Stimulated activated CD4-positive, alpha-beta T cell treated with anti-CD3 and anti-CD28 coated beads, Interleukin-2, amount 100 ng/mL, for 4 hours (primary cell): ENCODE measurements around the gene CPA2.
"Not testable (repeated sequence)": the region's sequence is repeated elsewhere in the genome, so short reads cannot be mapped to it uniquely, and the experiment has no call there.

ENCODE experiments used
- DNase-seq: peaks from one replicate; pipeline ENCODE4 v3.0.0-alpha.2; 2020; ENCODE audit warnings: low read depth

The CPA2 gene

DNA sequence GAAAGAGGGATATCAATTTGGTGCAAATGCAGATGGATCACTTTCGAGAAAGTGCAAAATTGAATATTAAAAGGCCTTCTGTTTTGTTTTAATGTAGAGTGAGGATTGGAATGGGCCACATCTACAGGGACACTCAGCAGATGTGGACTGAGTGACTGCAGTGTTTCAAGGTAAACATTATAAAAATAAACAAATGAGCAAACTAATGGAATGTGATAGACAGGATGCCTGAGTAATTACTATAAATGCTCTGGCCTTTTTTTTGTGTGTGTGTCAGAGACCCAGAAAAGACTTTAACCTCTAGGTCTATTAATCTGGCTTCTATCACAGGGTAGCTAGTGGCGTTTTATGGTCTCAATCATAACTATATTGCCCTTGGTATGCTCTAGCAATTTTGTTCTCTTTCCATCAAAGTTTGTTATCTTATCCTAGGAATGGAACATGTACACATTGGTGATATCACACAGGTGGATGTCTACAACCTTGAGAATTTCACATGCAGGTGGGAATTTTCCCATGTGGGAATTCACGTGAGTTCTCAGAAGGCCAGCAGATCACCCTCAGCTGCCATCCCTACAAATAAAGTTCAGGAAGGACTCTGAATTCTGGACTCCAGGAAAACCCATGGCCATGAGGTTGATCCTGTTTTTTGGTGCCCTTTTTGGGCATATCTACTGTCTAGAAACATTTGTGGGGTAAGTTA lies at the start of gene CPA2:
TSS of gene CPA2 (plus strand) at position 606 of the 703 bp plus-strand sequence. CDS start at position 625, 19 bp downstream.
- no peak for DNase-seq

DNA sequence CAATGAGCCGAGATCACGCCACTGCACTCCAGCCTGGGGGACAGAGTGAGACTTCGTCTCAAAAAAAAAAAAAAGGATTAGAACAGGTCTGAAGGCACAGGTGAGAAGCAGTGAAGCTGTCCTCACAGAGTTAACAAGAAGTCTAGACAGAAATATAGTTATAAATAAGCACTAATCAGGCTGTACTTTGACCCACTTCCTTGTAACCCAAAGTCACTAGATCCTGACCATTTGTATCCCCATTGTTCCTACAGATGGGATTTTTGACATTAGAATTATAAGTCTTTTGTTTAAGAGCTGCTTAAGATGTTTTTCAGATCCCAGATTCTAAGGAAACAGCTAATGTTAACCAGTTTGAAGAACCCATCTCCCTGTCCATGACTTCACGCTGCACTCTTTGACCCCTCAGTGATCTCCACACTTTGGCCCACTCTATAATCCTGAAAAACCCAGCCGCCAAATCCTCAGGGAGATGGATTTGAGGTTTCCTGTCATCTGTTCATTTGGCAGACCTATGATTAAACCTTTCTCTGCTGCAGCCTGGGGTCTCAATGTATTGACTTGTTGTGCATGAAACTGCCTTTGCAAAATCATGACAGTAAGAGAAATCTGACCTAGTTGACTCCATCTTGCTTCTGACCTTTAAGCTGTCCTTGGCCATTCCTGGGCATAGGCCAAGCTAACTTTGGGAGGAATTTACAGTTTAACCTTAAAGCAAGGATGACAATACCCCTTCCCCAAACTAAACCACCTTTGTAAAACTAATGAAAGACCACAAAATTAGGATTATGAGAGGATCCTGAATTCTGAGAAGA lies 47.6 kb upstream of the CPA2 start:
- DNase-seq = no peak

DNA sequence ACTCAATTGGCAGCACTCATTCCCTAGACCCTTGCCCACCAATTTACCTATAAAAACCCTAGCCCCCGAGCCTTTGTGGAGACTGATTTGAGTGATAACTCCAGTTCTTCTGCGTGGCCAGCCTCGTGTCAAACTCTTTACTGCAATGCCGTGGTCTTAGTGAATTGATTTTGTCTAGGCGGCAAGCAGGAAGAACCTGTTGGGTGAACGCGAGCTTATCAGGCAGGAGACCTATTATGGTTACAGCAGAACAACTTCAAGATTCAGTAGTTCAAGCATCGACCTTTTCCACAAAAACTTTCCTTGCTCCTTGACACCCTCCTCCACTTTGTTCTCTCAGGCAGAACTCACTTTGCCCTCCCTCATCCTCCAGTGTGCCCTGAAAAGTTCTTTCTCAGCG lies 46.8 kb upstream of the CPA2 start:
- no peak for DNase-seq

DNA sequence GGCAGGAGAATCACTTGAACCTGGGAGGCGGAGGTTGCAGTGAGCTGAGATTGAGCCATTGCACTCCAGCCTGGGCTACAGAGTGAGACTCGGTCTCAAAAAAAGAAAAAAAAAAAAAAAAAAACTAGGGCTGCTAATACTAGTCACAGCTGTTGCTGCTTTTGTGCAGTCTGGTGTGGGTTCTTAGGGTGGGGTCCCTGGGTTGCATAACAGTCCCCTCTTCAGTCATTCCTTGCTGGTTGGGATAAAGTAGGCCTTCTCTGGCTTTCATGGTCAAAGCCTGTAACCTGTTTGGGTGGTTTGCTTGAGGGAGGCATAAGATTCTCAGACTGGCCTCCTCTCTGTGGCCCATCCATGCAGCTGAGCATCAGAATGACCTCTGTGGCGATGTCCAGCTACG lies 44.9 kb upstream of the CPA2 start:
- DNase-seq = no peak

DNA sequence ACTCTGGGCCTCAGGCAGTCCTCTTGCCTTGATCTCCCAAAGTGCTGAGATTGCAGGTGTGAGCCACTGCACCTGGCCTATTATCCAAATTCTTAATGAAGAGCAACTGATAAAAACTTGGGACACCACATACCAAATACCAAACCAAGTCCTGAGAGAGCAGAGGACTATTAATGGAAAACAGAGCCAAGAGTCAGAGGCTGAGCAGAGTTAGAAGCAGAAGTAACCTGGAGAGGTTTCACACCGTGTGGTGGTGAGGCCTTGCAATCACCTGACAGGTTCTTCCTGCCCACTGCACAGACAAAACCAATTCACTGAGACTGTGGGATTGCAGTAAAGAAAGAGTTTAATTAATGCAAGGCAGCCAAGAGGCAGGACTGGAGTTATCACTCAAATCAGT lies 43.0 kb upstream of the CPA2 start:
- DNase-seq = no peak

DNA sequence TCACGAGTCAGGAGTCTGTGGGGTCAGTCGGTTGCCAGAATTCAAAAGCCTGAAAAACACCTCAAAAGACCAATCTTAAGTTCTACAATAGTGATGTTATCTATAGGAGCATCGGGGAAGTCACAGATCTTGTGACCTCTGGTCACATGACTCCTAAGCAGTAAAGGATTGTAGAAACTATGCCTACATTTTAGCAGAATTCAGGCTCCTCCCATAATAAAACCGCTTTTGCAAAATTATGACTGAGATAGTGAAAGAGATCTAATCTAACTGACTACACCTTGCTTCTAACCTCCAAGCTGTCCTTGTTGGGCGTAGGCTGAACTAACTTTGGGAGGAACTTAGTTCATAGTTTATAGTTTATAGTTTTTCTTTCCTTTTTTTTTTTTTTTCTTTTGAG lies 42.5 kb upstream of the CPA2 start:
- no peak for DNase-seq

DNA sequence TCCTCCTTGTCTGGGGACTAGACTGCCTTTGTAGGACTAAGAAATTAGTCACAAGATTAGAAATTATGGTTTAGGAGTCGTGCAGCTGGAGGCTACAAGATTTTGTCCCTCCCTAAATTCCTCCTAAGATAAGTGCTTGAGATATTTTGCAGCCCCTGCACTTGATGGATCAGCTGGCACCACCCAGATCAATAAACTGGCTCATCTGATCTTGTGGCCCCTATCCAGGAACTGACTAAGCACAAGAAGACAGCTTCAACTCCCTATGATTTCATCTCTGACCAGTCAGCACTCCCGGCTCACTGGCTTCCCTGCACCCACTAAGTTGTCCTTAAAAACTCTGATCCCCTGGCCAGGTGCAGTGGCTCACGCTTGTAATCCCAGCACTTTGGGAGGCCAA lies 41.7 kb upstream of the CPA2 start:
- DNase-seq = not testable (repeated sequence)

DNA sequence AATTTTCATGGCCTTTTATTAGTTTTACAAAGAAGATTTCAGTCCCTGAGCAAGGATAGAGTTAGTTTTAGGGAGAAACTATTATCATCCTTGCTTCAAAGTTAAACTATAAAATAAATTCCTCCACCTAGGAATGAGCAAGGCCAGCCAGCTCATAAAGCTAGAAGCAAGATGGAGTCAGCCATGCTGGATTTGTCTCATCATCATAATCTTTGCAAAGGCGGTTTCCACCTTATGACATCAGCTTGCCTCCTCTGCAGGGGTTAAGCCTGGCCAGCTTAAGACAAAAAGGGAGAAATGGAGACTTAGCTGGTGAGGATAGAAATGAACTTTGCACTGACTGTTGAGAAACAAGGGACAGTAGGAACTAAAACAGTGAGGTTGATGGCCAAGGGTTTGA lies 40.3 kb upstream of the CPA2 start:
- no peak for DNase-seq

DNA sequence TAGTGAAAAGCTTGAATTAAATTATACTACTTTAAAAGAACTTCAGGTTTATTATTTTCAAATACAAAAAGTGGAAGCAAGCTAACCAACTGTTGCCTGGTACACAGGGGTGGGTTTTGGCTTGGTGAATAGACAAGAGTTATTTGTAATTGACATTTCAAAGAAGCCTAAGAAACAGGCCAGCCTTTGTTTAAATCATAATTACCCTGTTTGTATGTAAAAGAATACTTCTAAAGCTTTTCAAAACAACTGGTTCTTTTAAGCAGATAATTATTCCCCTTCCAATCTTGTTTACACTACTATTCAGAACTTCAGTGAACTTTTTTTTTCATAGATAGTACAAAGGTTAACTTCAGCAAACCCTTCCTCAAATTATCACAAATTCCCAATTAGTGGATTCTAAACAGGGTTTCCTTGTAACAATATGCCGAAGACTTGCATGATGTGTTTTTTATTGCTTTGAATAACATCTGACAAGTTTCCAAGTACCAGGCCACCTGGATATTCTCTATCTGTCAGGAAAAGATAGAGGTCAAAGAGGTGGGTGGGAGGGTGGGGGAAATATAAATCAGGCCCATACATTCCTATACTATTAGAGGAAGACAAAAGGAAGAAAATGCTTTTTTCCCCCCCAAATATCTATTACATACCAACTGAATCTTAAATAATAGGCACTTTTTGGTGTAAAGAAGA lies 38.6 kb upstream of the CPA2 start:
- DNase-seq = no peak

DNA sequence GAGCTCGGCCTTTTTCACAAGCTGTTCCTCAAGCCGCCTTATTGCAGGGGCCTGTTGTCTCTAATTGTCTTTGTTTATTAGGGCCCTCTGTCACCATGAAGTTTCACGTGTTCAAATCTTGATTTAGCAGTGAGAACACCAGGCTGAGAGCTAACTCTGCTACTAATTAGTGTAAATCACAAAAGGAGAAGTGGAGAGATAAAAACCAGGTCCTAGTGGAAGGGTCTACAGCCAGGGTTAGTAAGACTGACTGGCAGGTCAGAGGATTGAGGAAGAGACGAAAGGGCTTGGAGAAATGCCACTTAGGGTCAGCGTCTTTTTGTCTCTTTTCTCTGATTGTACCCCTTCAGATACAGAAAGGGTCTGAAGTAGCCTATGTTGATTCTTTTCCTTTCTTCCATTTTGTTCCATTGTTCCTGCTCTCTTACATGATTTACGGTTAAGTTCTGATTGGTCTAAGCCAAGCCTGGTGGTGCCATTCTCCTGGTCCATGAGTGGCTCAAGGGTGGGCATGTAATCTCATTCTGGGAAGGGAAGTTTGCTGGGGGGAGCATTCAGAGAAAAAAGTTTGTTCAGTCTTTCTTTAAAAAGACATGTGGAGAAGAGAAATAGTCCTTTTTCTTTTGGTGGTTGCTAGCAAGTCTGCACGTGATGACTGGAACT lies 37.7 kb upstream of the CPA2 start:
- DNase-seq = no peak

DNA sequence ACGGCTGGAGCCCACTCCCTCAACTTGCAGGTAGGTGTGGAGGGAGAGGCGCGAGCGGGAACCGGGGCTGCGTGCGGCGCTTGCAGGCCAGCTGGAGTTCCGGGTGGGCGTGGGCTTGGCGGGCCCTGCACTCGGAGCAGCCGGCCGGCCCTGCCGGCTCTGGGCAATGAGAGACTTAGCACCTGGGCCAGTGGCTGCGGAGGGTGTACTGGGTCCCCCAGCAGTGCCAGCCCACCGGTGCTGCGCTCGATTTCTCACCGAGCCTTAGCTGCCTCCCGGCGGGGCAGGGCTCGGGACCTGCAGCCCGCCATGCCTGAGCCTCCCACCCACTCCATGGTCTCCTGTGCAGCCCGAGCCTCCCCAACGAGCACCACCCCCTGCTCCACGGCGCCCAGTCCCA lies 36.7 kb upstream of the CPA2 start:
- not testable (repeated sequence) for DNase-seq

DNA sequence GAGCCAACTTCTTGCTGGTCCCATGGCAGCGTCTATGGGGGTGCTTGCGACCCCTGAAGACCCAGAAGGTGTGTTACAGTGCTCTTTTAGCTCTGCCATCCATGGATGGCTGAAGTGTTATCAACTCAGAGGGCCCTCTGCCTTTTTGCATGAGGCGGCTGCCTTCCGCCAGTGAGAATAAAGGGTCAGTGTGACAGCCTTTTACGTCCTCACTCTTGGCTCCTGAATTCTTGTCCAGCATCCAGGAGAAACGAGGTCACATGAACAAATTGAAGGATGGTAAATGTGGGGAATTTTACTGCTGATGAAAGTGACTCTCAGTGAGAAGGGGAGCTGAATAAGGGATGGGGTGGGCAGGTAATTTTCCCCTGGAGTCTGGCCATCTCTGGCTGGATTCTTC lies 34.9 kb upstream of the CPA2 start:
- no peak for DNase-seq

DNA sequence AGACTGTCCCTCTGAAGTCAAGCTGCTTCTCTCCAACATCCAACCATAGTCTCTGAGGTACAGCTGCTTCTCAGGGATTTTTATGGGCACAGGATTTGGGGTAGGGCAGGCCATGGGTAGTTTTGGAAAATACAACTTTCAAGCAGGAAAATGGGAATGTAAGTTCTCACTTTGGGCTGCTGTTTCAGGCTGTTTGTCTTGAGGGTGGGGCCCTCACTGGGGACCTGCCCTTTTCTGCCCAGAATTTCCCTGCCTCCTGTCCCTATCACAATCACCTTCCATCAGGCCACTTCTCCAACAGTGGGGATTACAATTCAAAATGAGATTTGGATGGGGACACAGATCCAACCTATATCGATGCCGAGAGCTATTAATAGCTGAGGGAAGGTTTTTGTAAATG lies 34.5 kb upstream of the CPA2 start:
- no peak for DNase-seq

DNA sequence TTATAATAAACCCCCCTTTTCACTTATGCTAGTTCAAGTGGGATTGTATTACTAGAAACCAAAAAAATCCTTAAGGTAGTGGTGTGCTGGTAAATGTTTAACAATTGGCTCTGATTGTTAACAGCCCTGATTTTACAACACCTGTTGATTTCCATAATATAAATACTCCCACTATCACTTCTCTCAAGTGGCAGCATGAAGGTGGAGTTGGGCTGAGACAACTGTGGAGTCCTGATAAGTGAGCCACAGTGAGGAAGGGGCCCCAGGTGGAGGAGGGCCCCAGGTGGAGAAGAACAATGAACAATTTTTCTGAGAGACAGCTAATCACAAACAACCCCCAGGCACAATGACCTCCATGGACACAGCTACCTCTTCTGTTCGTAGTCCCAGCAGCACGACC lies 32.6 kb upstream of the CPA2 start:
- DNase-seq = no peak

DNA sequence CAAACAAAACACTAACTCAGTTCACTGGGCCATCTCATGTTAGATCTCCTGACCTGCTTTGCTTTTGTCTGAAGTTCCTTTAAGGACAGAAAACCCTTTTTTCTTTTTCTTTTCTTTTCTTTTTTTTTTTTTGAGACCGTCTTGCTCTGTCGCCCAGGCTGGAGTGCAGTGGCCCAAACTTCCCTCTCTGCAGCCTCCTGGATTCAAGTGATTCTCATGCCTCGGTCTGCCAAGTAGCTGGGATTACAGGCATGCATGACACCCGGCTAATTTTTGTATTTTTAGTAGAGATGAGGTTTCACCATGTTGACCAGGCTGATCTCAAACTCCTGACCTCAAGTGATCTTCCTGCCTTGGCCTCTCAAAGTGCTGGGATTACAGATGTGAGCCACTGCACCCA lies 30.3 kb upstream of the CPA2 start:
- not testable (repeated sequence) for DNase-seq

DNA sequence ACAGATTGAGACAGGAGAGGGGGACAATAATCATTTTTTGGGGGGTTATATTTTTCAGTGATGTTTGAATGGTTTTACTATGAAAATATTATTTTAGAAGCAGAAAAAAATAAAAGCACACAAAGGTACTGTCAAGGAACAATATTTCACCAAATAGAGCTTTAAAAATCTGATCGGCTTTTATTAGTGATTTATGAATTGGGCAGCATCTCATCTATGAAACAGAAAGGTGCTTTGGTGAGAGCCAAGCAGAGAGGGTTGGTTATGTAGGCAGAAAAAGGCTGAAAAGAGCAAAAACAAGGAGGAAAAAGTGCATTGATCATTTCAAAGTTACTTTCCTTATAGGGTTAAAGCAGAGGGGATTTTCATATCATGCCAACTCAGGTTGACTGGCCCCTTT lies 26.4 kb upstream of the CPA2 start:
- DNase-seq = no peak

DNA sequence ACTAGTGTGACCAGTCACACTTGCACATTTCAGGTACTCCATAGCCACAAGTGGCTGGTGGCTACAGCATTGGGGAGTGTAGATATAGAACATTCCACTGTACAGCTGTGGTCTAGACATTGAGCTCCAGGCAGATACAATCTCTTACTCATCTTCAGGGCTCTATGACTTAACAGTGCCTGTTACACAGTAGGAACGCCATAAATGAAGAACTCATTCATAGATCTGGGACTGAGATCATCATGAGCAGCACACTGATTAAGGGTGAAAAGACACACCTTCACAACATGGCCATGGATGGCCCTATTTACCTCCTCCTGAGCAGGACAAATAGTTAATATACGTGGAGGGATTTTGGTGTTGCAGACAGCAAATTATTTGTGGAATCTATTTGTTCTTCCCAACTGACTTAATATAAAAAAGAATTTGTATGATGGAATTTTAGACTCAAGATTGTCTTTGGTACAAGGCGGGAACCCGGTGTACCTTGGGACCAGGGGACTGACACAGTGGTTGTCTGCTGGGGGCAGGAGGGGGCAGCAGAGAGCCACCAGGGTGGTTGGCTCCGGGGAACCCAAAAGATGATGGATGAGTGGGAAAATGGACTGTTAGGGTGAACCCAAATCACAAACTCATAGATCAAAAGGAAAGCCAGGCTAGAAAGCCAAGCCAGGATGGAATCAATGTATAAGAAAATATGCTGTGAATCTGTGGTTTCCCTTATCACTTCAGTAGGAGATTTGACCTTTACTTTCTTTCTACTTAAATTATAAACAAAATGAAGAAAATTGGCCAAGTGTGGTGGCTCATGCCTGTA lies 24.3 kb upstream of the CPA2 start:
- DNase-seq = peak; percentile 28

DNA sequence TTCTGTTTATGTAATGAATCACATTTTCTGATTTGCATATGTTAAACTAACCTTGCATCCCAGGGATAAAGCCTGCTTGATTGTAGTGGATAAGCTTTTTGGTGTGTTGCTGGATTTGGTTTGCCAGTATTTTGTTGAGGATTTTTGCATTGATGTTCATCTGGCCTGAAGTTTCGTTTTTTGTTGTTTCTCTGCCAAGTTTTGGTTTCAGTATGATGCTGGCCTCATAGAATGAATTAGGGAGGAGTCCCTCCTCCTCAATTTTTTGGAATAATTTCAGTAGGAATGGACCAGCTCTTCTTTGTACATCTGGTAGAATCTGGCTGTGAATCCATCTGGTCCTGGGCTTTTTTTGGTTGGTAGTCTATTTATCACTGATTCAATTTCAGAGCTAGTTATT lies 23.2 kb upstream of the CPA2 start:
- not testable (repeated sequence) for DNase-seq

DNA sequence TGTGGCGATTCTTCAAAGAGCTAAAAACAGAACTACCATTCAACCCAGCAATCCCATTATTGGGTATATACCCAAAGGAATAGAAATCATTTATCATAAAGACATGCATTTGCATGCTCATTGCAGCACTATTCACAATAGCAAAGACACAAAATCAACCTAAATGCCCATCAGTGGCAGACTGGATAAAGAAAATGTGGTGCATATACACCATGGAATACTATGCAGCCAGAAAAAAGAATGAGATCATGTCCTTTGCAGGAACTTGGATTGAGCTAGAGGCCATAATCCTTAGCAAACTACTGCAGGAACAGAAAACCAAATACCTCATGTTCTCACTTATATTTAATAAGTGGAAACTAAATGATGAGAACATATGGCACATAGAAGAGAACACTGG lies 20.2 kb upstream of the CPA2 start:
- not testable (repeated sequence) for DNase-seq

DNA sequence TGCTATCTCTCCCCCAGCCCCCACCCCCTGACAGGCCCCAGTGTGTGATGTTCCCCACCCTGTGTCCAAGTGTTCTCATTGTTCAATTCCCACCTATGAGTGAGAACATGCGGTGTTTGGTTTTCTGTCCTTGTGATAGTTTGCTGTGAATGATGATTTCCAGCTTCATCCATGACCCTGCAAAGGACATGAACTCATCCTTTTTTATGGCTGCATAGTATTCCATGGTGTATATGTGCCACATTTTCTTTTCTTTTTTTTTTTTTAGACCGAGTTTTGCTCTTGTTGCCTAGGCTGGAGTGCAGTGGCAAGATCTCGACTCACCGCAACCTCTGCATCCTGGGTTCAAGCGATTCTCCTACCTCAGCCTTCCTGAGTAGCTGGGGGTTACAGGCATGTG lies 17.8 kb upstream of the CPA2 start:
- not testable (repeated sequence) for DNase-seq

DNA sequence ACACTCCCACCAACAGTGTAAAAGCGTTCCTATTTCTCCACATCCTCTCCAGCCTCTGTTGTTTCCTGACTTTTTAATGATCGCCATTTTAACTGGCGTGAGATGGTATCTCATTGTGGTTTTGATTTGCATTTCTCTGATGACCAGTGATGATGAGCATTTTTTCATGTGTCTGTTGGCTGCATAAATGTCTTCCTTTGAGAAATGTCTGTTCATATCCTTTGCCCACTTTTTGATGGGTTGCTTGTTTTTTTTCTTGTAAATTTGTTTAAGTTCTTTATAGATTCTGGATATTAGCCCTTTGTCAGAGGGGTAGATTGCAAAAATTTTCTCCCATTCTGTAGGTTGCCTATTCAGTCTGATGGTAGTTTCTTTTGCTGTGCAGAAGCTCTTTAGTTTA lies 17.0 kb upstream of the CPA2 start:
- DNase-seq = not testable (repeated sequence)

DNA sequence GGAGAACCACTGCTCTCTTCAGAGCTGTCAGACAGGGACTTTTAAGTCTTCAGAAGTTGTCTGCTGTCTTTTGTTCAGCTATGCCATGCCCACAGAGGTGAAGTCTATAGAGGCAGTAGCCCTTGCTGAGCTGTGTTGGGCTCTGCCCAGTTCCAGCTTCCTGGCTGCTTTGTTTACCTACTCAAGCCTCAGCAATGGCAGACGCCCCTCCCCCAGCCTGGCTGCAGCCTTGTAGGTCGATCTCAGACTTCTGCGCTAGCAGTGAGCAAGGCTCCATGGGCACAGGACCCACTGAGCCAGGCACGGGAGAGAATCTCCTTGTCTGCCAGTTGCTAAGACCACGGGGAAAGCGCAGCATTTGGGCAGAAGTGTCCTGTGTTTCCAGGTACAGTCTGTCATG lies 12.1 kb upstream of the CPA2 start:
- no peak for DNase-seq
